Ishikawa (cell line): ENCODE measurements around the gene PRRC2A.

Experiments used
- CEBPB ChIP-seq: IDR thresholded peaks from 2 replicates; pipeline ENCODE4 v1.6.1; 2012
- CREB1 ChIP-seq: IDR thresholded peaks from 2 replicates; pipeline ENCODE4 v1.6.1; 2012; ENCODE audit warnings: low read depth
- EGR1 ChIP-seq: IDR thresholded peaks from 2 replicates; pipeline ENCODE4 v1.6.1; 2012
- EP300 ChIP-seq: IDR thresholded peaks from 2 replicates; pipeline ENCODE4 v1.6.1; 2012; ENCODE audit warnings: borderline replicate concordance
- FOXM1 ChIP-seq: IDR thresholded peaks from 2 replicates; pipeline ENCODE4 v1.6.1; 2012; ENCODE audit warnings: low read depth, borderline replicate concordance
- MAX ChIP-seq: IDR thresholded peaks from 2 replicates; pipeline ENCODE4 v1.6.1; 2012
- NFIC ChIP-seq: IDR thresholded peaks from 2 replicates; pipeline ENCODE4 v1.6.1; 2012
- RAD21 ChIP-seq: IDR thresholded peaks from 2 replicates; pipeline ENCODE4 v1.6.1; 2012; ENCODE audit warnings: low read depth
- REST ChIP-seq: IDR thresholded peaks from 2 replicates; pipeline ENCODE4 v1.6.1; 2012; ENCODE audit warnings: low read depth, mild to moderate bottlenecking
- TAF1 ChIP-seq: IDR thresholded peaks from 2 replicates; pipeline ENCODE4 v1.6.1; 2012; ENCODE audit warnings: low read depth, mild to moderate bottlenecking
- TCF12 ChIP-seq: IDR thresholded peaks from 2 replicates; pipeline ENCODE4 v1.6.1; 2012; ENCODE audit warnings: low read depth
- TEAD4 ChIP-seq: IDR thresholded peaks from 2 replicates; pipeline ENCODE4 v1.6.1; 2012
- USF1 ChIP-seq: IDR thresholded peaks from 2 replicates; pipeline ENCODE4 v1.6.1; 2012
- YY1 ChIP-seq: IDR thresholded peaks from 2 replicates; pipeline ENCODE4 v1.6.1; 2012; ENCODE audit warnings: low read depth
- ZBTB7A ChIP-seq: IDR thresholded peaks from 2 replicates; pipeline ENCODE4 v1.6.1; 2012; ENCODE audit warnings: low read depth

PRRC2A gene

GRCh38 chr6:31676322-31676903 lies 55.9 kb downstream of the PRRC2A start:
- TF ChIP-seq TCF12 = no peak
- no peak for TF ChIP-seq RAD21
- no peak for TF ChIP-seq CEBPB
- TF ChIP-seq EP300 = no peak
- no peak for TF ChIP-seq EGR1
- no peak for TF ChIP-seq TAF1
- TF ChIP-seq CREB1 = no peak
- TF ChIP-seq ZBTB7A = no peak
- no peak for TF ChIP-seq NFIC
- TF ChIP-seq MAX = no peak
- TF ChIP-seq TEAD4 = no peak
- TF ChIP-seq REST = no peak
- TF ChIP-seq FOXM1 = no peak
- TF ChIP-seq USF1 = no peak
- TF ChIP-seq YY1 = no peak

GRCh38 chr6:31676904-31677303 lies 56.4 kb downstream of the PRRC2A start:
- no peak for TF ChIP-seq TEAD4
- no peak for TF ChIP-seq NFIC
- no peak for TF ChIP-seq EGR1
- no peak for TF ChIP-seq RAD21
- no peak for TF ChIP-seq TAF1
- no peak for TF ChIP-seq CREB1
- TF ChIP-seq EP300 = no peak
- TF ChIP-seq YY1 = no peak
- no peak for TF ChIP-seq MAX
- TF ChIP-seq TCF12 = no peak
- TF ChIP-seq ZBTB7A = no peak
- TF ChIP-seq CEBPB = no peak
- no peak for TF ChIP-seq FOXM1
- TF ChIP-seq REST = no peak
- no peak for TF ChIP-seq USF1

GRCh38 chr6:31677955-31678354 lies 57.4 kb downstream of the PRRC2A start:
- TF ChIP-seq YY1 = no peak
- TF ChIP-seq EP300 = no peak
- TF ChIP-seq FOXM1 = no peak
- TF ChIP-seq USF1 = no peak
- TF ChIP-seq TCF12 = no peak
- TF ChIP-seq NFIC = no peak
- no peak for TF ChIP-seq REST
- TF ChIP-seq CREB1 = no peak
- TF ChIP-seq CEBPB = no peak
- TF ChIP-seq EGR1 = no peak
- no peak for TF ChIP-seq TAF1
